AG09309 (cell line): ENCODE results near the gene MESP2.

Experiments used
- DNase-seq: peaks from one replicate; pipeline ENCODE4 v3.0.0-alpha.2; 2010; ENCODE audit warnings: low read depth
- H3K4me3 ChIP-seq: 2 replicates; pipeline ENCODE4 v1.5.1; 2011; ENCODE audit warnings: mild to moderate bottlenecking, low read depth, low read length, moderate library complexity; ENCODE audit not compliant: control insufficient read depth
- TF ChIP-seq, protein P1 (sequence below): IDR thresholded peaks from 2 replicates; pipeline ENCODE4 v1.5.1; 2011; ENCODE audit warnings: mild to moderate bottlenecking, low read depth, low read length, inconsistent platforms; ENCODE audit not compliant: insufficient read depth, control insufficient read depth; ENCODE audit errors: missing control alignments

Gene MESP2, protein sequence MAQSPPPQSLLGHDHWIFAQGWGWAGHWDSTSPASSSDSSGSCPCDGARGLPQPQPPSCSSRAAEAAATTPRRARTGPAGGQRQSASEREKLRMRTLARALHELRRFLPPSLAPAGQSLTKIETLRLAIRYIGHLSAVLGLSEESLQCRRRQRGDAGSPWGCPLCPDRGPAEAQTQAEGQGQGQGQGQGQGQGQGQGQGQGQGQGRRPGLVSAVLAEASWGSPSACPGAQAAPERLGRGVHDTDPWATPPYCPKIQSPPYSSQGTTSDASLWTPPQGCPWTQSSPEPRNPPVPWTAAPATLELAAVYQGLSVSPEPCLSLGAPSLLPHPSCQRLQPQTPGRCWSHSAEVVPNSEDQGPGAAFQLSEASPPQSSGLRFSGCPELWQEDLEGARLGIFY

DNA sequence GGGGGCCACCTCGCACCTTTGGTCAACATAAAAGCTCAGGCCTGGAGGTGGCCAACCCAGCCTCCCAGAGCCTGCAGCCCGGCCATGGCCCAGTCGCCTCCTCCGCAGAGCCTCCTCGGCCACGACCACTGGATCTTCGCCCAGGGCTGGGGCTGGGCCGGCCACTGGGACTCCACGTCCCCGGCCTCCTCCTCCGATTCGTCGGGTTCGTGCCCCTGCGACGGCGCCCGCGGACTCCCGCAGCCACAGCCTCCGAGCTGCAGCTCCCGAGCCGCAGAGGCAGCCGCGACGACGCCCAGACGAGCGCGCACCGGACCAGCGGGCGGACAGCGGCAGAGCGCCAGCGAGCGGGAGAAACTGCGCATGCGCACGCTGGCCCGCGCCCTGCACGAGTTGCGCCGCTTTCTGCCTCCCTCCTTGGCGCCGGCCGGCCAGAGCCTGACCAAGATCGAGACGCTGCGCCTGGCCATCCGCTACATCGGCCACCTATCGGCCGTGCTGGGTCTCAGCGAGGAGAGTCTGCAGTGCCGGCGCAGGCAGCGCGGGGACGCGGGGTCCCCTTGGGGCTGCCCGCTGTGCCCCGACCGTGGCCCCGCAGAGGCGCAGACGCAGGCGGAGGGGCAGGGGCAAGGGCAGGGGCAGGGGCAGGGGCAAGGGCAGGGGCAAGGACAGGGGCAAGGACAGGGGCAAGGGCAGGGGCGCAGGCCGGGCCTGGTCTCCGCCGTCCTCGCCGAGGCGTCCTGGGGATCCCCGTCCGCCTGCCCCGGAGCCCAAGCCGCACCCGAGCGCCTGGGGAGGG is at the start of gene MESP2:
MESP2 (plus strand) TSS at position 59 of the 799 bp plus-strand sequence; CDS start at position 85, 26 bp downstream.
- TF ChIP-seq, protein P1, sequence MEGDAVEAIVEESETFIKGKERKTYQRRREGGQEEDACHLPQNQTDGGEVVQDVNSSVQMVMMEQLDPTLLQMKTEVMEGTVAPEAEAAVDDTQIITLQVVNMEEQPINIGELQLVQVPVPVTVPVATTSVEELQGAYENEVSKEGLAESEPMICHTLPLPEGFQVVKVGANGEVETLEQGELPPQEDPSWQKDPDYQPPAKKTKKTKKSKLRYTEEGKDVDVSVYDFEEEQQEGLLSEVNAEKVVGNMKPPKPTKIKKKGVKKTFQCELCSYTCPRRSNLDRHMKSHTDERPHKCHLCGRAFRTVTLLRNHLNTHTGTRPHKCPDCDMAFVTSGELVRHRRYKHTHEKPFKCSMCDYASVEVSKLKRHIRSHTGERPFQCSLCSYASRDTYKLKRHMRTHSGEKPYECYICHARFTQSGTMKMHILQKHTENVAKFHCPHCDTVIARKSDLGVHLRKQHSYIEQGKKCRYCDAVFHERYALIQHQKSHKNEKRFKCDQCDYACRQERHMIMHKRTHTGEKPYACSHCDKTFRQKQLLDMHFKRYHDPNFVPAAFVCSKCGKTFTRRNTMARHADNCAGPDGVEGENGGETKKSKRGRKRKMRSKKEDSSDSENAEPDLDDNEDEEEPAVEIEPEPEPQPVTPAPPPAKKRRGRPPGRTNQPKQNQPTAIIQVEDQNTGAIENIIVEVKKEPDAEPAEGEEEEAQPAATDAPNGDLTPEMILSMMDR: peak; percentile 39
- DNase-seq: no peak
- H3K4me3 ChIP-seq: peak within 1 kb of the TSS; percentile 25

DNA sequence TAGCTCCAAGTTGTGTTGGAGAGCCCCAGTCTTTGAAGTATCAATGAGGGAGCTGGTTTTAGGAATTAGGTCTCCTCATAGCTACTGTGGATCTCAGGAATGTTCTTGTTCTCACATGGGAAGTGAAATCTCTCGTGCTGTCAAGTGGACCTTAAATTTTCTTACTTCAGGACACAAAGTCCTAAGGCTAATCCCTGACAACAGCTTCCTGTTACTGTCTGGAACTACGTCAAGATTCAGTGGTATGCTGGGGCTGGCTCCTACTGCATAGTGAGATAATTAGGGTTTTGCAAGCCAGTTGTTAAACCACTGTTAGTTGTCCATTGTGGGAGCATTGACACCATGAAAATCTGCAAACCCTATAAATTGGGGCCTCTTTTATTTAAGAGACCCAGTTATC is 47.9 kb upstream of the MESP2 start:
- no peak for DNase-seq
- no peak overlapping the region for H3K4me3 ChIP-seq
- TF ChIP-seq, protein P1: no peak

DNA sequence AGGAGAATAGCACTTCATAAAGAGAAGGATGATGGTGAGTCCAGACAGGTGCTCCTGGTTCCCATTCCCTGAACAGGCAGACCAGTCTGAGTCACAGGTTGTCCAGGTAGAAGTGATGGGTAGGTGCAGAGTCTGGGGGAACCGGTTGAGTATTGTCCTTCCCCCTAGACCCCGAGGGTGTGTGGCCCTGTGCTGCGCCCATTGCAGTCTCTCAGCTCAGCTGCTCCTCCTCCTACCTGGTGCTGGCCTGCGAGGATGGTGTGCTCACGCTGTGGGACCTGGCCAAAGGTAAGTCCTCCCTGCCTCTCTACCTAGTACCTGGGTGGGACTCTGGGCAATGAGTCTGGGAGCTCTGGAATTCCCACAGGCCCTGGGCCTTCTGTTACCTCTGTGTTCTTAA is 44.9 kb upstream of the MESP2 start:
- H3K4me3 ChIP-seq: no peak overlapping the region
- no peak for DNase-seq
- TF ChIP-seq, protein P1: no peak

DNA sequence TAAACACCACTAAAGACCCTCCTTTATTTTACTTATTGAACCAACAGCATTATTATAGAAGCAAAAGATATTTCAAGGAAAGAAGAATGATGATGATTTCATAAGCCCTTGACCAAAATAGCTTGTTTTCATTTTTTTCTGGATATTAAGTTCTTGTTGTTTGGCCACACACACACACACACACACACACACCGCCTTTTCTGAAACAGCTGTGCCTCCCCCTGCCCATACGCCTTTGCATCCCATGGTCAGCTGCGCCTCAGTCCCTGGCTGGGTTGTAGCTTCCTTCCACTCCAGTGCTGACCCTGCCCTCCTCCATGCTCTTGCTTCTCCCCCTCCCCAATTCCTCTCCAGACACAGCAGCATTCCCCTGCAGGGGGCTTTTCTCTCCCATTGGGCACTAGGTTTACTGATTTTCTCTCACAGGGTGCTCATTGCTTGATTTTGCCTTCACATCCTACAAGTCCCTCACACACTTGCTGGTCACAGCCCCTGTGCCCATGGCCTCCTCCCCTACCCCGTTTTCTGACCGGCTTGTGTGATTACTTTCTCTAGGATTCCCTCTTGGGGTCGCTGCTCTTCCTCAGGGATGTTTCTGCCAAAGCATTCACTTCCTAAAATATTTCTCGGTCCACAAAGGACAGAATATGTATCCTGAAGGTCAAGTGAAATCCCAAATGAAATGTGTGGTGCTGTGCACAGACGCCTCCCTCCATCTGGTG is 43.5 kb upstream of the MESP2 start:
- no peak overlapping the region for H3K4me3 ChIP-seq
- TF ChIP-seq, protein P1: no peak
- DNase-seq: no peak

DNA sequence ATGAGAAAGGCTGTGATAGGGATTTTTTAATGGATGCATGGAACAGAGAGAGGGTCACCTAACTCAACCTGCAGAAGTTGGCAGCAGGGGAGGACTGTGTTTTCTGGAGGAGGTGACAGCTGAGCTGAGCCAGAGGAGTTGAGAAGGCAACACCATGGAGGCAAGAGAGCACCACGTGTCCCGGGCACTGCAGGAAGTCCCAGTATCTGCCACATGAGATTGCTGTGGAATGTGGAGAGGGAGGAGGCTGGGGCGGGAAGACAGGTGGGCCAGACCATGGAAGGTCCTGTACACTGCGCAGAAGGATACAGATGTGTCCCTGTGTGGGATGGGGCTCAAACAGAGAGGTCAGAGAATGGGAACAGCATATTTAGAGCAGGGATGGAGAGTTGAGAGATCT is 40.4 kb upstream of the MESP2 start:
- TF ChIP-seq, protein P1: no peak
- DNase-seq: no peak
- no peak overlapping the region for H3K4me3 ChIP-seq

DNA sequence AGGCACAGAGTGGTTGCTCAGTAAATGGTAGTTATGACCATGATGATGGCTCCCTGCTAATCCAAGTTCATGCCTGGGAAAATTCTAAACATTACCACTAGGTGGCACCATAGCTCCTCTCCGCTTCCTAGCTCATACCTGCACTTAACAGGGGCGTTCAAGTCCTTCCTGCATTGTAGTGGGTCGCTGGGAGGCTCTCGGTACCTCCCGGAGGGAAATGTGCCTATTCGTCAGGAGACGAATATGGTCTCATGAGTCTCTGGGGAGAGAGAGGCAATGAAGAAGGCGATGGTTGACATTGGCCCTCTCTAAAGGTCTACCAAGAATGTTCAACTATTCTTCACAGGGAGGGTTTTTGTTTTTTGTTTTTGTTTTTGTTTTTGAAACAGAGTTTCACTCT is 36.0 kb upstream of the MESP2 start:
- no peak for DNase-seq
- TF ChIP-seq, protein P1: peak; percentile 85
- no peak overlapping the region for H3K4me3 ChIP-seq
